HUES6 (cell line): Measurements from ENCODE around the gene INPP4B.

Experiments used
- H3K27ac ChIP-seq: 2 replicates; pipeline ENCODE4 v1.7.0; 2013; ENCODE audit warnings: low read depth, mild to moderate bottlenecking, low read length, inconsistent platforms
- H3K27me3 ChIP-seq: 2 replicates; pipeline ENCODE4 v1.6.1; 2013; ENCODE audit warnings: low read length; ENCODE audit not compliant: control insufficient read depth, insufficient read depth
- H3K36me3 ChIP-seq: 2 replicates; pipeline ENCODE4 v1.6.1; 2013; ENCODE audit warnings: low read length; ENCODE audit not compliant: control insufficient read depth, insufficient read depth
- H3K4me1 ChIP-seq: 2 replicates; pipeline ENCODE4 v1.6.1; 2013; ENCODE audit warnings: low read length; ENCODE audit not compliant: control insufficient read depth, insufficient read depth
- H3K4me3 ChIP-seq: 2 replicates; pipeline ENCODE4 v1.5.1; 2013; ENCODE audit warnings: low read depth, low read length
- H3K9ac ChIP-seq: one replicate; pipeline ENCODE4 v1.6.1; 2013; ENCODE audit warnings: mild to moderate bottlenecking, low read length
- H3K9me3 ChIP-seq: 2 replicates; pipeline ENCODE4 v1.6.1; 2013; ENCODE audit warnings: low read depth, low read length; ENCODE audit not compliant: control insufficient read depth, insufficient read depth

INPP4B gene

DNA sequence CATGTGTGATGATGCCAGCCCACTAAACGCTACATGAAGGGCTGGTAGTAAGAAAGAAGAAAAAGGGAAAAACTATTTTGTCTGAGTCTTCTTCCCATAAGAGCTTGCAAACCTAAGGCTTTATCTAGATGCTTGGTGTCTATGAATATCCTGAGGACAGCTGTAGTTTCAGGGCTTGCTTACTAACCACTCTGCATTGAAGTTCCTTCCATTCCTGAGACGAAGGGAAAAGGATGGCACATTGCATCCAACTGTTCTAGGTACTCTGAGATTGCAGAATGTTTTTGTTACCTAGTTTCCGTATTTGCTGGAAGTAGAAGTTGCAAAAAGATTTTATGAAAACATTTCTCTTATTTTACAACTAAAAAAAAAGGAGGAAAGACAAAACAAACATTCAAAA lies 665.1 kb downstream of the INPP4B start:
- Histone ChIP-seq H3K9me3 (no peaks in the 10 kb centered on the region), H3K27me3 (no peaks in the 10 kb centered on the region), H3K4me3 (no peak overlapping the region), H3K4me1 (no peaks in the 10 kb centered on the region), H3K9ac (no peak overlapping the region), H3K36me3 (no peaks in the 10 kb centered on the region), H3K27ac (no peak overlapping the region)

DNA sequence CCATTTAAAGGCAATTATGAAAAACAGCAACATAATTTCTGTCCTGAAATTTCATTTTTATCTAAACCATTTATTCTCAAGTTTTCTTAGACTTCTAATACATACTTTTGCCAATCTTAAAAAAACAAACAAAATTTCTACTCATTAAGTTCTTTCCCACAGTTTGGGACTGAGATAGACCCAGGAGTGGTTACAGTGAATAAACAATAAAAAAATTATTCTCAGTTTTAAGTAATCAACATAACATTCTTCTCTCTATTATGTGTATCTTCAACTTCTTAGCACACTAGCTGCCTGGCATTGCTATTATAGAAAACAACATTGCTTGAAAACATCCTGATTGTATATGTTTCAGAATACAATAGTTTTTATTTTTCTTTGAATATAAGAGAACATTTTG lies 676.9 kb downstream of the INPP4B start:
- Histone ChIP-seq H3K9ac (no peak overlapping the region), H3K4me1 (no peaks in the 10 kb centered on the region), H3K36me3 (no peaks in the 10 kb centered on the region), H3K27me3 (no peaks in the 10 kb centered on the region), H3K4me3 (no peak overlapping the region), H3K27ac (no peak overlapping the region), H3K9me3 (no peaks in the 10 kb centered on the region)

DNA sequence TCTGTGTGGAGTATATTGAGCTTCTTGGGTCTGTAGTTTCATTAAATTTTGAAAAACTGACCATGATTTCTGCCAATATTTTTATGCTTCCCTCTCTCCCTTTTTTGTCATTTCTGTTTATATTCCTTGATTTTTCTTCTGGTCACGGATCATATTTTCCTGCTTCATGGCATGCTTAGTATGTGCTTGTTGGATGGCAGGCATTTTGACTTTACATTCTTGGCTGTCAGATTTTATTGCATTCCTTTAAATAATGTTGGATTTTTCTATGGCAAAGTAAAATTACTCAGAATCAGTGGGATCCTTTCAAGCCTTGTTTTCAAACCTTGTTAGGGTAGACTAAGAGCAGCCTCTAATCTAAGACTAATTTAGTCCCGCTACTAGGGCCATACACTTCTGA lies 677.9 kb downstream of the INPP4B start:
- no peak overlapping the region for H3K27ac ChIP-seq
- H3K4me1 ChIP-seq, result no peaks in the 10 kb centered on the region
- H3K36me3 ChIP-seq, result no peaks in the 10 kb centered on the region

DNA sequence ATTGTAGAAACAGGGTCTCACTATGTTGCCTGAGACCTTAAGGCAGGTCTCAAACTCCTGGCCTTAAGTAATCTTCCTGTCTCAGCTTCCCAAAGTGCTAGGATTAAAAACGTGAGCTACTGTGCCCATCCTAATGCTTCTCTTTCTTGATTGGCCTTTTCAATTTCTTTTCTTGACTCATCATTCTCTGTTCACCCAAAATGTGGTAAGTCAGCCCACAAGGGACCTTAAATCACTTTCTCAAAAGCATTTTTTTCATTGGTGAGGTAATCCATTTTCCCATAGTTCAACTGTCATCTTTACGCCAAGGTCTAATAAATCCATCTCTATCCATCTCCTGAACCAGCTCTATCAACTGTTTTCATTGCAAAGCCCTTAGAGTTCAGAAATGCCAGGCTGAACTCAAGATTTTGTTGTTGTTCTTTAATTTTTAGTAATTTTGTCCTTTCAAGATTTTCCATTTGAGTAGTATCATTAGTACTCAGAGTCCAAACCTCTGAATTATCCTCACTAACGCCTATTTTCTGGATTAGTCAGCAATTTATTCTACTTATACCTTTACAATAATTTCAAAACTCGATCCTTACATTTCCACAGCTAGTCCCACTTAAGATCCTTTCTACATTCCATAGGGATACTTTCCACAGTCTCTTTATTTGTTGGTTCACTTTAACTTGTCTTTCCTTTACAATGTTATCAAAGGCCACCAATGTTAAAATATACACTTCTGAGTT lies 681.2 kb downstream of the INPP4B start:
- Histone ChIP-seq H3K4me1 (no peaks in the 10 kb centered on the region), H3K9me3 (no peaks in the 10 kb centered on the region), H3K27me3 (no peaks in the 10 kb centered on the region), H3K27ac (no peak overlapping the region), H3K4me3 (no peak overlapping the region), H3K9ac (no peak overlapping the region), H3K36me3 (no peaks in the 10 kb centered on the region)

More for the DNA sequence above, 677.9 kb downstream of the INPP4B start:
- Histone ChIP-seq H3K27me3 (no peaks in the 10 kb centered on the region), H3K9me3 (no peaks in the 10 kb centered on the region), H3K9ac (no peak overlapping the region), H3K4me3 (no peak overlapping the region)

DNA sequence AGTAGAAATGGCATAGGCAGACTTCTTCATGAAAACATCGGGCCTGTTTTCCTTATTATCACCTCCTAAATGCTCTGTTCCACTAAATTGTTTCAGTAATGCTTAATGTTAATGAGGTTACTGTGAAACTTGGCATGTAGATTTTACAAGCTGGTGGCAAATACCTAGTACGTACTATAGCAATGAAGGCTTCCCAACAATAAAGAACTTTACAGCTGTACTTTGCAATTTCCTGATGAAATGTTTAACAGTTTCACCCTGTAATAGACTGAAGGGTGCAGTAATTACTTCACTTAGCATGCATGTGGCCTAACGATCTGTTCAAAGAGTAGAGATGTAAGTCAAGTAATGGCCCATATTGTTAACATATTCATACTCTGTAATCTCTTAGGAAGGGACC lies 685.0 kb downstream of the INPP4B start:
- H3K36me3 ChIP-seq, result no peaks in the 10 kb centered on the region
- no peaks in the 10 kb centered on the region for H3K4me1 ChIP-seq
- H3K9ac ChIP-seq, result no peak overlapping the region
- H3K9me3 ChIP-seq, result no peaks in the 10 kb centered on the region
- no peak overlapping the region for H3K27ac ChIP-seq
- H3K4me3 ChIP-seq, result no peak overlapping the region
- H3K27me3 ChIP-seq, result no peaks in the 10 kb centered on the region

DNA sequence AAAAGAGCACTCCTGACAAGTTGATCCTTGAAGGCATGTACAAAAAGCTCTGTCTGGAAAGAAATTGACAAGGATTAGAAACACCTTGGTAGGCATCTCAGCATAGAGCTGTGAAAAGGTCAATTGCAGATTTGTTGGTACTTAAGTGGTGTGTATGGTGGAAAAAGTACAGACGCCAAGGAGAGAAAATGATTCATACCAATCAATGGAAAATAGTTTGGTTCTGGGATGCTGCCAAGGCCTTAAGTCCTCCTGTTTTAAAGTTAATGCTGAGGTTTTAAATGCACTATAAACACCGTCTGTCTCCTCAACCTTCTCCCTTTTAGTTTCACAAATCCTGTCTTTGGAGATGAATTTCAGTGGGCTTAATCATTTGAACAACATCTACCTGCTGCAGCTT lies 685.6 kb downstream of the INPP4B start:
- H3K4me3 ChIP-seq, result no peak overlapping the region
- H3K36me3 ChIP-seq, result no peaks in the 10 kb centered on the region
- no peak overlapping the region for H3K9ac ChIP-seq
- H3K27ac ChIP-seq, result no peak overlapping the region
- no peaks in the 10 kb centered on the region for H3K27me3 ChIP-seq
- no peaks in the 10 kb centered on the region for H3K4me1 ChIP-seq
- no peaks in the 10 kb centered on the region for H3K9me3 ChIP-seq

DNA sequence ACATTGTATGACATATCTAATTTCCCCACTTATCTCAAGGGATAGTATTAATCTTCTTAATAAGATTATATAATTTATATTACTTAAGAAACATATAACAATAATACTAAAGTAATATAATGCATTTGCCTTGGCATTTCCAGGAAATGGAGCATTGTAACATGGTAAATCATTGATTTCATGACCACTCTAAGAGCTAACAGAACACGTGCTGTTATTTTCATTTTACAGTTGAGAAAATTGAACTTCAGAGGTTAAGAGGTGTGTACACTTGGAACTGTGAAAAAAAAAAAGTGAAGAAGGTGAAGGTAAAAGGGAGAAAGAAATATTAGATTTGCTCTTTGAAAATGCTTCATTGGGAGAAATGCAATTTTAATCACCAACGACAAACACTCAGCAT lies 687.1 kb downstream of the INPP4B start:
- no peak overlapping the region for H3K27ac ChIP-seq
- no peaks in the 10 kb centered on the region for H3K36me3 ChIP-seq

DNA sequence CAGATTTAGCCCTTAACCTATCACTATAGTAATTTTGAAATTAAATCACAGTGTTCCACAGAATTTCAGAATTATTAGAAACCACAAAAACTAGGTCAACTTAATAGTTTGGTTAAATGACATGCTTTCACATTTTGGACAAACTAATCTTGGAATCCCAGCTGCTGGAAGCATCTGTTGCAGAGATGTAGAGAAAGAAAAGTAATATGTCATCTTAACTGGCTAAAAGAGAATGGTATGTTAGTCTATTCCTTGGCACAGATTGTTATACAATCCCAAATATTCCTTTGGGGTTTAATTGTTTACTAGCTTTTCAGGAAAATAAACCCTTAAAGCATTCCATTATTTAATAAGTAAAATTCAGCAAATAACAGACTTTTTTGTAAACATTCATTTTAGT lies 689.8 kb downstream of the INPP4B start:
- Histone ChIP-seq H3K36me3 (no peaks in the 10 kb centered on the region), H3K27ac (no peak overlapping the region), H3K9ac (no peak overlapping the region), H3K9me3 (no peaks in the 10 kb centered on the region), H3K27me3 (no peaks in the 10 kb centered on the region), H3K4me3 (no peak overlapping the region), H3K4me1 (no peaks in the 10 kb centered on the region)

More for the DNA sequence above, 687.1 kb downstream of the INPP4B start:
- H3K4me3 ChIP-seq, result no peak overlapping the region
- no peak overlapping the region for H3K9ac ChIP-seq
- H3K9me3 ChIP-seq, result no peaks in the 10 kb centered on the region
- no peaks in the 10 kb centered on the region for H3K27me3 ChIP-seq
- H3K4me1 ChIP-seq, result no peaks in the 10 kb centered on the region

DNA sequence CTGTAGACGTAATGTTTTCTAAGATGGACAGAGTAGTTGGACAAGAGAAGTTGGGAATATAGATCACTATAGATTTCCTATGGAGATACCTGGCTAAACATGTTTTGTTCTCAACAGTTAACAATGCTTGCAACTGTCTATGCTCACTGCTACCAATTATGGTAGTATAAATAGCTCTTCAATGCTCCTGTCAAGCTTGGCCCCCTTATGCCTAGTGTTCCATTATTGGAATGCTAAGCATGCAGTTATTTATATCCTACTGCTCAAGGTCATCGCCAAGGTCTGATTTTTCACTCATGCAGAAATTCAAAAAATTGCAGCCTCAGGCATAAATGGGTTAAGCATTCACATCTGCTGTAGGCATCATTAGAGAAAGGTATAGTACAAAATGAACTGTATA lies 690.8 kb downstream of the INPP4B start:
- Histone ChIP-seq H3K27me3 (no peaks in the 10 kb centered on the region), H3K4me1 (no peaks in the 10 kb centered on the region), H3K4me3 (no peak overlapping the region), H3K9ac (no peak overlapping the region), H3K27ac (no peak overlapping the region), H3K36me3 (no peaks in the 10 kb centered on the region), H3K9me3 (no peaks in the 10 kb centered on the region)

DNA sequence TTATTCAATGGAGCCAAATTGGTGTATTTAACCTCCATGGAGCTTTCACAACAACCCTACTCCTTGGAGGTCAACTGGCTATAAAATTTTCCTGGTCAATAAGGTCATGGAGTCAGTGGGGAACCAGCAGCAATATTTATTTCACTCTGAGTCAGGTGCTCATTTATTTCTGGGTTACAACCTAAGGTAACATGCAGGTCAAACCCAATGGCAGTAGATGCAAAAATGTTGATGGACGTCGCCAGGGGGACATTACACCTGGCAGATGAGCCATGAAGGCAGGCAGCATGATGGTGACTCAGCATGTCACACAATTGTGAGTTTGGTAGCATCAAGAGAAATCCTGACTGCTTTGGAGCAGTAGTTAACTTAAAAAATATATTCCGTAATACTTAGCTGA lies 695.6 kb downstream of the INPP4B start:
- no peaks in the 10 kb centered on the region for H3K36me3 ChIP-seq
- H3K4me3 ChIP-seq, result no peak overlapping the region
- H3K9me3 ChIP-seq, result no peaks in the 10 kb centered on the region
- H3K4me1 ChIP-seq, result no peaks in the 10 kb centered on the region
- H3K27ac ChIP-seq, result no peak overlapping the region
- no peaks in the 10 kb centered on the region for H3K27me3 ChIP-seq
- no peak overlapping the region for H3K9ac ChIP-seq

DNA sequence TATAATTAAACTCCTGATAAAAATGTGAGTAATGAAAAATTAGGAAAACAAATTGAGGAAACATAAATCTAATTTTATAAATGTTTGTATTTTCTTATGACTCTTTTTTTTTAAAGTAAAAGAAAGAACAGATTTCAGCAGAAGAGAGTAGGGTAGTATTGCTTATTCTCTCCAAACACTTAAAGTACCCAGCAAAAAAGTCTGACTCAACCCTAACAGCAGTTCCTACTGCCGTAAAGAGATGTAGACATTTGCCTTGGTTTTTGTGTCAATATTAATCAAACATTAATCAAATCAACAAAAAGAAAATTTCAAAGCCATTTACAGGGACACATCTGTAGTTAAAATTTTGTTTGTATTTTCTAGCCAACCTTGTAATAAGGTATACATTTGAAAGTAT lies 701.3 kb downstream of the INPP4B start:
- Histone ChIP-seq H3K4me3 (no peak overlapping the region), H3K27ac (no peak overlapping the region), H3K4me1 (no peaks in the 10 kb centered on the region), H3K9me3 (no peaks in the 10 kb centered on the region), H3K27me3 (no peaks in the 10 kb centered on the region), H3K36me3 (no peaks in the 10 kb centered on the region), H3K9ac (no peak overlapping the region)
